Esophagus (tissue), 2 donors: ENCODE measurements around the gene HMGN4. TPM values are rescaled to one million over a fixed set of nuclear protein-coding genes. Genes with fewer than 3 reads are reported as not detected.

Source experiments
- H3K27ac ChIP-seq, 2 donors: one replicate each; pipeline ENCODE4 v1.5.1; 2013; ENCODE audit warnings: low read depth in 2 of 2, mild to moderate bottlenecking in 2 of 2, inconsistent platforms in 1 of 2, low read length in 1 of 2, moderate library complexity in 1 of 2
- H3K27me3 ChIP-seq, 2 donors: one replicate each; pipeline ENCODE4 v1.6.1; 2013; ENCODE audit warnings: low read length in 2 of 2, control low read depth in 1 of 2, mild to moderate bottlenecking in 1 of 2; ENCODE audit not compliant: insufficient read depth in 2 of 2, control insufficient read depth in 1 of 2
- H3K36me3 ChIP-seq, 2 donors: one replicate each; pipeline ENCODE4 v1.6.1; 2013; ENCODE audit warnings: low read length in 1 of 2; ENCODE audit not compliant: control insufficient read depth in 2 of 2, insufficient read depth in 2 of 2
- H3K4me1 ChIP-seq, 2 donors: one replicate each; pipeline ENCODE4 v1.6.1; 2013; ENCODE audit warnings: low read length in 1 of 2; ENCODE audit not compliant: control insufficient read depth in 2 of 2, insufficient read depth in 2 of 2
- H3K4me3 ChIP-seq, 2 donors: one replicate each; pipeline ENCODE4 v1.5.1; 2013; ENCODE audit warnings: low read length in 2 of 2, mild to moderate bottlenecking in 2 of 2, low read depth in 1 of 2, moderate library complexity in 1 of 2
- H3K9me3 ChIP-seq, 2 donors: one replicate each; pipeline ENCODE4 v1.6.1; 2013; ENCODE audit warnings: mild to moderate bottlenecking in 2 of 2, low read depth in 1 of 2, low read length in 1 of 2, moderate library complexity in 1 of 2; ENCODE audit not compliant: control insufficient read depth in 2 of 2, insufficient read depth in 1 of 2
- WGBS, 2 donors: extraction: QIAGEN DNeasy Blood & Tissue Kit; methylation state at CpG; one replicate each; pipeline ENCODE4 v1.1.7; 2013; 5-methylcytosine and 5-hydroxymethylcytosine counted together
- polyA plus RNA-seq, 2 donors: library from polyadenylated mRNA; stranded (reverse); fragments of 200-250 nt; gene quantifications; one replicate each; pipeline ENCODE4 v1.2.3, GENCODE V29; 2013
- donor health status: healthy with polysubstance abuse.
- donor health status: Bipolar disorder and iron deficiency.

The HMGN4 gene
- polyA plus RNA-seq, 2 donors, result 6.4 to 27.5 TPM

GRCh38 chr6:26593278-26594130 lies 55.3 kb downstream of the HMGN4 start:
- Histone ChIP-seq H3K9me3 (no peaks in the 10 kb centered on the region), H3K36me3 (peaks cover 0 to 5% of the 10 kb centered on the region in 2 donors), H3K4me3 (no peak overlapping the region), H3K27me3 (no peaks in the 10 kb centered on the region), H3K27ac (no peak overlapping the region), H3K4me1 (peaks cover 6 to 10% of the 10 kb centered on the region in 2 donors)
- WGBS, 2 donors, result 41 to 51% methylated on average over 20 of the region's 20 CpGs

- no peaks in the 10 kb centered on the region for H3K27me3 ChIP-seq
- no peak overlapping the region for H3K27ac ChIP-seq
- H3K4me1 ChIP-seq, result peaks cover 6 to 10% of the 10 kb centered on the region in 2 donors
- no peaks in the 10 kb centered on the region for H3K9me3 ChIP-seq
- H3K4me3 ChIP-seq, result no peak overlapping the region
- H3K36me3 ChIP-seq, result peaks cover 0 to 9% of the 10 kb centered on the region in 2 donors
- WGBS, 2 donors, result 34 to 46% methylated on average over 6 of the region's 6 CpGs
Observed at GRCh38 chr6:26594131-26594498, 55.9 kb downstream of the HMGN4 start.

- peaks cover 6 to 10% of the 10 kb centered on the region in 2 donors for H3K4me1 ChIP-seq
- H3K4me3 ChIP-seq, result no peak overlapping the region
- H3K9me3 ChIP-seq, result no peaks in the 10 kb centered on the region
- no peaks in the 10 kb centered on the region for H3K27me3 ChIP-seq
- WGBS, 2 donors, result 23 to 32% methylated on average over 23 of the region's 23 CpGs
- H3K36me3 ChIP-seq, result peaks cover 0 to 9% of the 10 kb centered on the region in 2 donors
- H3K27ac ChIP-seq, result no peak overlapping the region
Observed at GRCh38 chr6:26594730-26595632, 56.8 kb downstream of the HMGN4 start.

GRCh38 chr6:26595669-26596269 lies 57.6 kb downstream of the HMGN4 start:
- 1% methylated on average over 39 of the region's 39 CpGs for WGBS, 2 donors
- peak overlapping the region; percentile 47 to 74 for H3K4me3 ChIP-seq
- H3K4me1 ChIP-seq, result peaks cover 6 to 10% of the 10 kb centered on the region in 2 donors
- H3K27ac ChIP-seq, result peak overlapping the region; percentile 38 to 84
- no peaks in the 10 kb centered on the region for H3K27me3 ChIP-seq
- H3K36me3 ChIP-seq, result peaks cover 0 to 9% of the 10 kb centered on the region in 2 donors
- H3K9me3 ChIP-seq, result no peaks in the 10 kb centered on the region

Other genes with a start within 250 kb of the HMGN4 start
- 1 to 10 TPM; 7.3 to 7.8 TPM for gene BTN3A2, start 173.2 kb upstream of the HMGN4 start, polyA plus RNA-seq
- gene BTN2A2, start 155.3 kb upstream of the HMGN4 start, polyA plus RNA-seq, result 1 to 10 TPM; 3.4 to 3.5 TPM
- gene BTN3A1, start 136.1 kb upstream of the HMGN4 start, polyA plus RNA-seq, result 1 to 10 TPM; 4.2 to 6.2 TPM
- gene BTN3A3, start 97.9 kb upstream of the HMGN4 start, polyA plus RNA-seq, result 1 to 10 TPM; 3.8 to 4.6 TPM
- 10 to 100 TPM; 10.3 to 10.7 TPM for gene BTN2A1, start 80.4 kb upstream of the HMGN4 start, polyA plus RNA-seq
- gene BTN1A1, start 38.1 kb upstream of the HMGN4 start, polyA plus RNA-seq, result not detected
- gene ABT1, start 58.6 kb downstream of the HMGN4 start, polyA plus RNA-seq, result 10 to 100 TPM in 1 of 2 donors, 1 to 10 TPM in 1; 7.9 to 17.8 TPM
- 1 to 10 TPM; 3.0 to 3.2 TPM for gene ZNF322, start 121.4 kb downstream of the HMGN4 start, polyA plus RNA-seq